Neural cell (in vitro differentiated cells): ENCODE data around the gene MUSK. TPM values are rescaled to one million over a fixed set of nuclear protein-coding genes. Genes with fewer than 3 reads are reported as not detected.

Experiments
- H2AFZ ChIP-seq: fragments of 200-600, 300-800 bp; sonication (generic), shearing (Covaris generic); 2 replicates; pipeline ENCODE4 v1.6.0; 2014; ENCODE audit warnings: low read depth, mild to moderate bottlenecking, antibody characterized with exemption, low read length, moderate library complexity
- H3F3A ChIP-seq: fragments of 200-600 bp; shearing (Covaris generic); 2 replicates; pipeline ENCODE4 v1.6.1; 2016; ENCODE audit warnings: mild to moderate bottlenecking, moderate library complexity, mixed read lengths, antibody characterized with exemption, low read length; ENCODE audit not compliant: insufficient read depth, poor library complexity, severe bottlenecking
- H3K27ac ChIP-seq: fragments of 200-600, 300-800 bp; sonication (generic), shearing (Covaris generic); 2 replicates; pipeline ENCODE4 v1.5.1; 2014; ENCODE audit warnings: mild to moderate bottlenecking, low read length, moderate library complexity
- H3K27me3 ChIP-seq: fragments of 300-800, 200-600 bp; sonication (generic), shearing (Covaris generic); 2 replicates; pipeline ENCODE4 v1.6.0; 2014; ENCODE audit warnings: mild to moderate bottlenecking, low read depth, low read length, moderate library complexity; ENCODE audit not compliant: insufficient read depth
- H3K36me3 ChIP-seq: fragments of 300-800, 200-600 bp; sonication (generic), shearing (Covaris generic); 2 replicates; pipeline ENCODE4 v1.5.1; 2014; ENCODE audit warnings: mild to moderate bottlenecking, antibody characterized with exemption, low read length, moderate library complexity; ENCODE audit not compliant: insufficient read depth
- H3K4me2 ChIP-seq: fragments of 300-800, 200-600 bp; sonication (generic), shearing (Covaris generic); 2 replicates; pipeline ENCODE4 v1.6.0; 2014; ENCODE audit warnings: mild to moderate bottlenecking, low read length
- H3K4me3 ChIP-seq: fragments of 300-800, 200-600 bp; sonication (generic), shearing (Covaris generic); 2 replicates; pipeline ENCODE4 v1.5.1; 2014; ENCODE audit warnings: mild to moderate bottlenecking, low read length, moderate library complexity
- H3K79me2 ChIP-seq: fragments of 200-600 bp; shearing (Covaris generic); replicated peaks from 2 replicates; pipeline ENCODE4 v1.6.0; 2014; ENCODE audit warnings: mild to moderate bottlenecking, low read length, moderate library complexity; ENCODE audit not compliant: insufficient read depth
- H3K9ac ChIP-seq: fragments of 300-800, 200-600 bp; sonication (generic), shearing (Covaris generic); 2 replicates; pipeline ENCODE4 v1.6.1; 2016; ENCODE audit warnings: mild to moderate bottlenecking, low read length, mixed read lengths
- H3K9me2 ChIP-seq: fragments of 200-600 bp; shearing (Covaris generic); 2 replicates; pipeline ENCODE4 v1.6.1; 2016; ENCODE audit warnings: mild to moderate bottlenecking, low read length, mixed read lengths; ENCODE audit not compliant: insufficient read depth
- H3K9me3 ChIP-seq: fragments of 200-600, 300-800 bp; sonication (generic), shearing (Covaris generic); 2 replicates; pipeline ENCODE4 v1.6.1; 2016; ENCODE audit warnings: mild to moderate bottlenecking, mixed run types, low read length, moderate library complexity, mixed read lengths
- H4K20me1 ChIP-seq: fragments of 200-600 bp; shearing (Covaris generic); 2 replicates; pipeline ENCODE4 v1.6.1; 2016; ENCODE audit warnings: mild to moderate bottlenecking, mixed run types; ENCODE audit not compliant: insufficient read depth
- EP300 ChIP-seq: fragments of 450-650 bp; conservative IDR thresholded peaks from 2 replicates; pipeline ENCODE4 v1.6.1; 2014; ENCODE audit warnings: antibody characterized with exemption, mild to moderate bottlenecking, moderate library complexity; ENCODE audit not compliant: poor library complexity, severe bottlenecking
- EZH2 ChIP-seq: fragments of 200-600, 300-800 bp; shearing (Covaris generic), sonication (generic); IDR thresholded peaks from 2 replicates; pipeline ENCODE4 v1.6.1; 2014; ENCODE audit warnings: antibody characterized with exemption, low read length, borderline replicate concordance, mild to moderate bottlenecking; ENCODE audit not compliant: insufficient read depth, poor library complexity, severe bottlenecking
- MXI1 ChIP-seq: fragments of 450-650 bp; conservative IDR thresholded peaks from 2 replicates; pipeline ENCODE4 v1.6.1; 2014; ENCODE audit warnings: antibody characterized with exemption, mild to moderate bottlenecking; ENCODE audit not compliant: poor library complexity, severe bottlenecking
- POLR2AphosphoS5 ChIP-seq: IDR thresholded peaks from 2 replicates; pipeline ENCODE4 v1.6.1; 2012
- RAD21 ChIP-seq: fragments of 450-650 bp; conservative IDR thresholded peaks from 2 replicates; pipeline ENCODE4 v1.6.1; 2014; ENCODE audit warnings: antibody characterized with exemption, mild to moderate bottlenecking, moderate library complexity
- SMC3 ChIP-seq: fragments of 450-650 bp; conservative IDR thresholded peaks from 2 replicates; pipeline ENCODE4 v1.6.1; 2014; ENCODE audit warnings: antibody characterized with exemption, mild to moderate bottlenecking, moderate library complexity; ENCODE audit not compliant: poor library complexity
- TAF1 ChIP-seq: IDR thresholded peaks from 2 replicates; pipeline ENCODE4 v1.6.1; 2012; ENCODE audit warnings: low read depth
- polyA plus RNA-seq: library from polyadenylated mRNA; depleted of rRNA; stranded (reverse); fragments of >200 nt; gene quantifications from 2 replicates; pipeline ENCODE4 v1.2.3, GENCODE V29; 2014
- TF ChIP-seq, protein P1 (sequence below): IDR thresholded peaks from 2 replicates; pipeline ENCODE4 v1.6.1; 2012; ENCODE audit warnings: borderline replicate concordance
- TF ChIP-seq, protein P2 (sequence below): fragments of 450-650 bp; IDR thresholded peaks from 2 replicates; pipeline ENCODE4 v1.5.1; 2014; ENCODE audit warnings: antibody characterized with exemption, mild to moderate bottlenecking, moderate library complexity; ENCODE audit not compliant: poor library complexity, severe bottlenecking

MUSK gene
- polyA plus RNA-seq, 1 donor from 2014 or later = not detected

GRCh38 chr9:110777876-110778215 lies 109.3 kb downstream of the MUSK start:
- H3K27ac ChIP-seq = no peak overlapping the region
- TF ChIP-seq, protein P1, sequence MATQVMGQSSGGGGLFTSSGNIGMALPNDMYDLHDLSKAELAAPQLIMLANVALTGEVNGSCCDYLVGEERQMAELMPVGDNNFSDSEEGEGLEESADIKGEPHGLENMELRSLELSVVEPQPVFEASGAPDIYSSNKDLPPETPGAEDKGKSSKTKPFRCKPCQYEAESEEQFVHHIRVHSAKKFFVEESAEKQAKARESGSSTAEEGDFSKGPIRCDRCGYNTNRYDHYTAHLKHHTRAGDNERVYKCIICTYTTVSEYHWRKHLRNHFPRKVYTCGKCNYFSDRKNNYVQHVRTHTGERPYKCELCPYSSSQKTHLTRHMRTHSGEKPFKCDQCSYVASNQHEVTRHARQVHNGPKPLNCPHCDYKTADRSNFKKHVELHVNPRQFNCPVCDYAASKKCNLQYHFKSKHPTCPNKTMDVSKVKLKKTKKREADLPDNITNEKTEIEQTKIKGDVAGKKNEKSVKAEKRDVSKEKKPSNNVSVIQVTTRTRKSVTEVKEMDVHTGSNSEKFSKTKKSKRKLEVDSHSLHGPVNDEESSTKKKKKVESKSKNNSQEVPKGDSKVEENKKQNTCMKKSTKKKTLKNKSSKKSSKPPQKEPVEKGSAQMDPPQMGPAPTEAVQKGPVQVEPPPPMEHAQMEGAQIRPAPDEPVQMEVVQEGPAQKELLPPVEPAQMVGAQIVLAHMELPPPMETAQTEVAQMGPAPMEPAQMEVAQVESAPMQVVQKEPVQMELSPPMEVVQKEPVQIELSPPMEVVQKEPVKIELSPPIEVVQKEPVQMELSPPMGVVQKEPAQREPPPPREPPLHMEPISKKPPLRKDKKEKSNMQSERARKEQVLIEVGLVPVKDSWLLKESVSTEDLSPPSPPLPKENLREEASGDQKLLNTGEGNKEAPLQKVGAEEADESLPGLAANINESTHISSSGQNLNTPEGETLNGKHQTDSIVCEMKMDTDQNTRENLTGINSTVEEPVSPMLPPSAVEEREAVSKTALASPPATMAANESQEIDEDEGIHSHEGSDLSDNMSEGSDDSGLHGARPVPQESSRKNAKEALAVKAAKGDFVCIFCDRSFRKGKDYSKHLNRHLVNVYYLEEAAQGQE = no peak
- TF ChIP-seq RAD21 (no peak), SMC3 (no peak), EZH2 (no peak), MXI1 (no peak), POLR2AphosphoS5 (no peak), TAF1 (no peak), EP300 (no peak)
- TF ChIP-seq, protein P2, sequence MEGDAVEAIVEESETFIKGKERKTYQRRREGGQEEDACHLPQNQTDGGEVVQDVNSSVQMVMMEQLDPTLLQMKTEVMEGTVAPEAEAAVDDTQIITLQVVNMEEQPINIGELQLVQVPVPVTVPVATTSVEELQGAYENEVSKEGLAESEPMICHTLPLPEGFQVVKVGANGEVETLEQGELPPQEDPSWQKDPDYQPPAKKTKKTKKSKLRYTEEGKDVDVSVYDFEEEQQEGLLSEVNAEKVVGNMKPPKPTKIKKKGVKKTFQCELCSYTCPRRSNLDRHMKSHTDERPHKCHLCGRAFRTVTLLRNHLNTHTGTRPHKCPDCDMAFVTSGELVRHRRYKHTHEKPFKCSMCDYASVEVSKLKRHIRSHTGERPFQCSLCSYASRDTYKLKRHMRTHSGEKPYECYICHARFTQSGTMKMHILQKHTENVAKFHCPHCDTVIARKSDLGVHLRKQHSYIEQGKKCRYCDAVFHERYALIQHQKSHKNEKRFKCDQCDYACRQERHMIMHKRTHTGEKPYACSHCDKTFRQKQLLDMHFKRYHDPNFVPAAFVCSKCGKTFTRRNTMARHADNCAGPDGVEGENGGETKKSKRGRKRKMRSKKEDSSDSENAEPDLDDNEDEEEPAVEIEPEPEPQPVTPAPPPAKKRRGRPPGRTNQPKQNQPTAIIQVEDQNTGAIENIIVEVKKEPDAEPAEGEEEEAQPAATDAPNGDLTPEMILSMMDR = no peak
- no peak overlapping the region for H2AFZ ChIP-seq

GRCh38 chr9:110782701-110783100 lies 114.1 kb downstream of the MUSK start:
- Histone ChIP-seq H3K79me2 (no peaks in the 10 kb centered on the region), H3K9me2 (no peaks in the 10 kb centered on the region), H3K4me3 (no peak overlapping the region)

More at GRCh38 chr9:110777876-110778215, 109.3 kb downstream of the MUSK start:
- H3K79me2 ChIP-seq = no peaks in the 10 kb centered on the region
- H3K27me3 ChIP-seq = no peaks in the 10 kb centered on the region
- H3K9me3 ChIP-seq = no peaks in the 10 kb centered on the region
- H3K4me3 ChIP-seq = no peak overlapping the region
- H3K9me2 ChIP-seq = no peaks in the 10 kb centered on the region
- H3K36me3 ChIP-seq = no peaks in the 10 kb centered on the region
- no peak overlapping the region for H3K9ac ChIP-seq
- H3K4me2 ChIP-seq = no peak overlapping the region
- no peaks in the 10 kb centered on the region for H3F3A ChIP-seq
- no peaks in the 10 kb centered on the region for H4K20me1 ChIP-seq

GRCh38 chr9:110784309-110784708 lies 115.7 kb downstream of the MUSK start:
- Histone ChIP-seq H3K4me2 (no peak overlapping the region), H3F3A (no peaks in the 10 kb centered on the region), H3K27me3 (no peaks in the 10 kb centered on the region), H3K9me3 (no peaks in the 10 kb centered on the region), H4K20me1 (no peaks in the 10 kb centered on the region), H2AFZ (no peak overlapping the region), H3K9ac (no peak overlapping the region), H3K9me2 (no peaks in the 10 kb centered on the region), H3K4me3 (no peak overlapping the region), H3K79me2 (no peaks in the 10 kb centered on the region), H3K36me3 (no peaks in the 10 kb centered on the region), H3K27ac (no peak overlapping the region)
- TF ChIP-seq, protein P1 = no peak
- TF ChIP-seq TAF1 = no peak
- no peak for TF ChIP-seq MXI1
- TF ChIP-seq, protein P2 = no peak
- TF ChIP-seq SMC3 = no peak
- no peak for TF ChIP-seq EP300
- no peak for TF ChIP-seq POLR2AphosphoS5
- no peak for TF ChIP-seq EZH2
- TF ChIP-seq RAD21 = no peak

More at GRCh38 chr9:110782701-110783100, 114.1 kb downstream of the MUSK start:
- Histone ChIP-seq H3K27ac (no peak overlapping the region), H3K4me2 (no peak overlapping the region), H3K9me3 (no peaks in the 10 kb centered on the region), H3F3A (no peaks in the 10 kb centered on the region), H3K9ac (no peak overlapping the region), H3K36me3 (no peaks in the 10 kb centered on the region), H3K27me3 (no peaks in the 10 kb centered on the region), H2AFZ (no peak overlapping the region), H4K20me1 (no peaks in the 10 kb centered on the region)
- TF ChIP-seq EP300 (no peak), MXI1 (no peak), SMC3 (no peak)
